Breast epithelium (tissue), 3 donors: Measurements from ENCODE around the gene LHFPL2.

ENCODE experiments used
- POLR2A ChIP-seq: fragments of 450-650 bp; IDR thresholded peaks from one replicate; pipeline ENCODE4 v1.6.1; 2016; ENCODE audit warnings: antibody characterized with exemption, mild to moderate bottlenecking, moderate library complexity
- POLR2AphosphoS5 ChIP-seq, 3 donors: sonication (generic); formaldehyde crosslinking; IDR thresholded peaks; one replicate each; pipeline ENCODE4 v1.6.1; 2017; ENCODE audit warnings: antibody characterized with exemption in 3 of 3
- TF ChIP-seq, protein P1 (sequence below), 3 donors: fragments of 450-650 bp; IDR thresholded peaks; one replicate each; pipeline ENCODE4 v1.5.1; 2016 to 2017; ENCODE audit warnings: antibody characterized with exemption in 3 of 3, mild to moderate bottlenecking in 3 of 3, moderate library complexity in 3 of 3

DNA sequence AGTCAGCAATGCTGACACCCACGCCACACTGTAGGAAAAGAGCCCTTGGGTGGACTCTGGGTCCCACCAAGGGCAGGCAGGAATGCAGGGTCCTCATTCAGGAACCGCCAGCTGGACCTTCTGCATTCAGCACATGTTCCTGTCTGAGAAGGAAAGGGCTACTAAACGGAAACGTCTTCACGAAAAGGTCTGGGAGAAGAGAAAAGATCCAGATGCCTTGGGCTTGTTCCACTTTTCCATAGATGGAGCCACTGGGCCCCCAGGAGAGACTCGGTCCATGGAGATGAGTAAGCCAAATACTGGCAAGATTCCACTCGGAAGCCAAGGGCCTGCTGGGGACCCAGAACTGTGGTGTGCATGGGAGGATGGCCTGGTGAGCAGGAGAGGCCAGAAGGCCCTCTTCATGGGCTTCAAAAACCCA is 38.4 kb downstream of the LHFPL2 start:
- TF ChIP-seq POLR2A (no peak), POLR2AphosphoS5 (IDR thresholded peaks at IDR 0.05) (no peak)
- TF ChIP-seq, protein P1, sequence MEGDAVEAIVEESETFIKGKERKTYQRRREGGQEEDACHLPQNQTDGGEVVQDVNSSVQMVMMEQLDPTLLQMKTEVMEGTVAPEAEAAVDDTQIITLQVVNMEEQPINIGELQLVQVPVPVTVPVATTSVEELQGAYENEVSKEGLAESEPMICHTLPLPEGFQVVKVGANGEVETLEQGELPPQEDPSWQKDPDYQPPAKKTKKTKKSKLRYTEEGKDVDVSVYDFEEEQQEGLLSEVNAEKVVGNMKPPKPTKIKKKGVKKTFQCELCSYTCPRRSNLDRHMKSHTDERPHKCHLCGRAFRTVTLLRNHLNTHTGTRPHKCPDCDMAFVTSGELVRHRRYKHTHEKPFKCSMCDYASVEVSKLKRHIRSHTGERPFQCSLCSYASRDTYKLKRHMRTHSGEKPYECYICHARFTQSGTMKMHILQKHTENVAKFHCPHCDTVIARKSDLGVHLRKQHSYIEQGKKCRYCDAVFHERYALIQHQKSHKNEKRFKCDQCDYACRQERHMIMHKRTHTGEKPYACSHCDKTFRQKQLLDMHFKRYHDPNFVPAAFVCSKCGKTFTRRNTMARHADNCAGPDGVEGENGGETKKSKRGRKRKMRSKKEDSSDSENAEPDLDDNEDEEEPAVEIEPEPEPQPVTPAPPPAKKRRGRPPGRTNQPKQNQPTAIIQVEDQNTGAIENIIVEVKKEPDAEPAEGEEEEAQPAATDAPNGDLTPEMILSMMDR (IDR thresholded peaks at IDR 0.05) = no peak
